Measurements from ENCODE around the gene SLC22A23. TPM values are rescaled to one million over a fixed set of nuclear protein-coding genes. Genes with fewer than 3 reads are reported as not detected.

Gene SLC22A23
- total RNA-seq, 1 experiment from 2014 or later = 38.2 TPM

DNA sequence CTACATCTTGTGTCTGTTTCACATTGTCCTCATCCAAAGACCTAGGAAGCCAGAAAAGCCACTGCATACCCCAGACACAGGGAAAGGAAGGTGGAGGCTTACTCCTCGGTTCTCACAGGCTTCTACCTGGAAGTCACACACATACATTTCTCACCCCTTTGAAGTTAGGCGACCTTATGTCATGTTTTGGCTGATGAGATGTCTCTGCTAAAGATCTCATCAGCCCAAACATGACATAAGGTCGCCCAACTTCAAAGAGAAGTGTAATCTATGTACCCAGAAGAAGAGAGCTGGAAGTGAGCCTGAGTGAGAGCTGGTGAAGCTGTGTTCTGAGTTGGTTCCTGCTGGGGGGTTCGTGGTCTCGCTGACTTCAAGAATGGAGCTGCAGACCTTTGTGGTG, 47.5 kb upstream of the SLC22A23 start:
- ATAC-seq (no peak), DNase-seq (ENCODE audit: low spot score) (no peak)
- Mint-ChIP-seq H3K27me3 (ENCODE audit: low read depth) (peaks cover 3% of the 10 kb centered on the region; the same call in 1 of the 2 replicates), H3K9me3 (peaks cover 10% of the 10 kb centered on the region), H3K36me3 (peaks cover 3% of the 10 kb centered on the region; the same call in 1 of the 2 replicates), H3K4me1 (peaks cover 17% of the 10 kb centered on the region), H3K4me3 (no peak overlapping the region), H3K27ac (no peak overlapping the region)
- ChIA-PET POLR2A (interaction anchor here (0.6 kb wide), 1 partner anchor 121 kb away, joined by 3 read pairs; no protein-coding TSS in a partner anchor), CTCF (no interaction called here)
- TF ChIP-seq MAX (CRISPR knock-in tag; IDR thresholded peaks at IDR 0.05) (no peak), SOX15 (CRISPR knock-in tag; IDR thresholded peaks at IDR 0.05) (no peak), CBFB (CRISPR knock-in tag; IDR thresholded peaks at IDR 0.05; ENCODE audit: low read depth) (no peak), NR3C1 (CRISPR knock-in tag; conservative IDR thresholded peaks at IDR 0.05; ENCODE audit: low read depth) (no peak), ESRRA (CRISPR knock-in tag; IDR thresholded peaks at IDR 0.05; ENCODE audit: borderline replicate concordance) (no peak), ZBTB43 (CRISPR knock-in tag; IDR thresholded peaks at IDR 0.05) (no peak), ZMAT4 (CRISPR knock-in tag; IDR thresholded peaks at IDR 0.05) (no peak), NR1H2 (CRISPR knock-in tag; IDR thresholded peaks at IDR 0.05) (no peak), ATF3 (CRISPR knock-in tag; conservative IDR thresholded peaks at IDR 0.05) (no peak), ERG (CRISPR knock-in tag; IDR thresholded peaks at IDR 0.05) (no peak), ZNF512 (CRISPR knock-in tag; IDR thresholded peaks at IDR 0.05; ENCODE audit: borderline replicate concordance) (no peak), HMGA2 (CRISPR knock-in tag; IDR thresholded peaks at IDR 0.05) (no peak), SMAD3 (CRISPR knock-in tag; IDR thresholded peaks at IDR 0.05; ENCODE audit: borderline replicate concordance) (no peak), ZNF423 (CRISPR knock-in tag; IDR thresholded peaks at IDR 0.05) (no peak), GTF2I (CRISPR knock-in tag; conservative IDR thresholded peaks at IDR 0.05) (no peak)
- TF ChIP-seq, protein P1, sequence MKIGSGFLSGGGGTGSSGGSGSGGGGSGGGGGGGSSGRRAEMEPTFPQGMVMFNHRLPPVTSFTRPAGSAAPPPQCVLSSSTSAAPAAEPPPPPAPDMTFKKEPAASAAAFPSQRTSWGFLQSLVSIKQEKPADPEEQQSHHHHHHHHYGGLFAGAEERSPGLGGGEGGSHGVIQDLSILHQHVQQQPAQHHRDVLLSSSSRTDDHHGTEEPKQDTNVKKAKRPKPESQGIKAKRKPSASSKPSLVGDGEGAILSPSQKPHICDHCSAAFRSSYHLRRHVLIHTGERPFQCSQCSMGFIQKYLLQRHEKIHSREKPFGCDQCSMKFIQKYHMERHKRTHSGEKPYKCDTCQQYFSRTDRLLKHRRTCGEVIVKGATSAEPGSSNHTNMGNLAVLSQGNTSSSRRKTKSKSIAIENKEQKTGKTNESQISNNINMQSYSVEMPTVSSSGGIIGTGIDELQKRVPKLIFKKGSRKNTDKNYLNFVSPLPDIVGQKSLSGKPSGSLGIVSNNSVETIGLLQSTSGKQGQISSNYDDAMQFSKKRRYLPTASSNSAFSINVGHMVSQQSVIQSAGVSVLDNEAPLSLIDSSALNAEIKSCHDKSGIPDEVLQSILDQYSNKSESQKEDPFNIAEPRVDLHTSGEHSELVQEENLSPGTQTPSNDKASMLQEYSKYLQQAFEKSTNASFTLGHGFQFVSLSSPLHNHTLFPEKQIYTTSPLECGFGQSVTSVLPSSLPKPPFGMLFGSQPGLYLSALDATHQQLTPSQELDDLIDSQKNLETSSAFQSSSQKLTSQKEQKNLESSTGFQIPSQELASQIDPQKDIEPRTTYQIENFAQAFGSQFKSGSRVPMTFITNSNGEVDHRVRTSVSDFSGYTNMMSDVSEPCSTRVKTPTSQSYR (CRISPR knock-in tag; IDR thresholded peaks at IDR 0.05) = no peak

DNA sequence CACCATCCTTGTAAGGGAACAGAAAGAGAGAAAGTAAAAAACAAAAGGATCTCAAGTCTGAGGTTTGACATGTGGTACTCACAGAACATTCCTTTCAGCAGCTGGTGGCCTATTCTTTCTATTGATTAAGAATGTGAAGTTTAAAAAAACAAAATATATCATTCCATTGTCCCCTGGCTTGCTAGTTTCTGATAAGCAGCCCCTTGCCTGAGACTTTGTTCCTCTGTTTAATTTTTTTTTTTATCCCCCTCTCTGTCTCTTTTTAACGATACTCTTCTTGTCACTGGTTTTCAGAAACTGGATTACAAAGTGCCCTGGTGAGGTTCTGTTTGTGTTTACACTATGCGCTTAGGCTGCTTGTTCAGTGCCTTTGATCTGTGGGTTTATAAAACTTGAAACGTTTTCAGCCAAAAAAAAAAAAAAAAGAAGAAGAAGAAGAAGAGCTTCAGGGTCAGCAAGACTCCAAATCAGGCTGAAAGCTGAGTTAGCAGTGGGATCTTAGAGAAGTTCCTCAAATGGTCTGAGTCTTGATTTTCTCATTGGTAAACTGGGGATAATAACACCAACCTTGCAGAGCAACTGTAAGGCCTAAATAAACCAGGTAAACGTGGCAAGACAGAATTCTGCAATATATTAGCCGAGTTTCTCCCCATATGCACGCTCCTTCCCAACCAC, 45.1 kb upstream of the SLC22A23 start:
- ATAC-seq (no peak), DNase-seq (ENCODE audit: low spot score) (no peak)
- POLR2A ChIA-PET = interaction anchor here (1.2 kb wide), 1 partner anchor 9 kb away, joined by 4 read pairs; no protein-coding TSS in a partner anchor
- H3K9me3 Mint-ChIP-seq = peaks cover 11% of the 10 kb centered on the region
- H3K27me3 Mint-ChIP-seq (ENCODE audit: low read depth) = peaks cover 4% of the 10 kb centered on the region
- H3K4me1 Mint-ChIP-seq = peaks cover 17% of the 10 kb centered on the region
- H3K36me3 Mint-ChIP-seq = peaks cover 3% of the 10 kb centered on the region; the same call in 1 of the 2 replicates
- H3K27ac Mint-ChIP-seq = no peak overlapping the region
- CTCF ChIA-PET = interaction anchor here (0.6 to 1.6 kb wide), 7 partner anchors 9 to 251 kb away, joined by 3 to 4 read pairs (median 4); no protein-coding TSS in a partner anchor
- no peak overlapping the region for H3K4me3 Mint-ChIP-seq
- TF ChIP-seq MYBL2 (CRISPR knock-in tag; IDR thresholded peaks at IDR 0.05) = no peak
- no peak for TF ChIP-seq E2F4 (CRISPR knock-in tag; IDR thresholded peaks at IDR 0.05; ENCODE audit: borderline replicate concordance, low read depth)
- TF ChIP-seq ZNF232 (CRISPR knock-in tag; IDR thresholded peaks at IDR 0.05) = no peak
- no peak for TF ChIP-seq ETV6 (CRISPR knock-in tag; IDR thresholded peaks at IDR 0.05)
- no peak for TF ChIP-seq KAT7 (CRISPR knock-in tag; IDR thresholded peaks at IDR 0.05; ENCODE audit: borderline replicate concordance)
- no peak for TF ChIP-seq E2F5 (CRISPR knock-in tag; IDR thresholded peaks at IDR 0.05)
- TF ChIP-seq ZNF512 (CRISPR knock-in tag; IDR thresholded peaks at IDR 0.05; ENCODE audit: borderline replicate concordance) = no peak
- TF ChIP-seq CBFB (CRISPR knock-in tag; IDR thresholded peaks at IDR 0.05; ENCODE audit: low read depth) = no peak
